ENCODE results near the gene CATSPERZ.

The CATSPERZ gene

DNA sequence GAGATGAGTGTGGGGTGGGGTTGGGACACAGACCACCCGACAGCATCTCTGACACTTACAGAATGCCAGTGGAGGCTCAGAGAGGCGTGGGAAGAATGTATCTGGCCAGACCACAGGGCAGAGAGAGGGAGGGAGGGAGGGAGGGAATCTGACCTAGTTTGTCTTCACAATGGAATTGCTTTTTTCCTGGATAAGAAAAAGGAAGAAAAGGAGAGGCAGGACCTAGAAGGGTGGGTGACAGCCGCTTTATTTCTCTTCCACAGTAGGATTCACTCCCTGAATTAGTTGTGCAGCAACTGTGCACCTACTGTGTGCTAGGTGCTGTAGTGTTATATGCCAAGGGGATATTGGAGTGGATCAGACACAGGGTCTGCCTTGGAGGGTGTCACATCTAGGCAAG lies 5.4 kb upstream of the CATSPERZ start:
- no peaks in the 10 kb centered on the region for H3K9me3 ChIP-seq
- no peak overlapping the region for H3K27ac ChIP-seq
- TF ChIP-seq, protein P1, sequence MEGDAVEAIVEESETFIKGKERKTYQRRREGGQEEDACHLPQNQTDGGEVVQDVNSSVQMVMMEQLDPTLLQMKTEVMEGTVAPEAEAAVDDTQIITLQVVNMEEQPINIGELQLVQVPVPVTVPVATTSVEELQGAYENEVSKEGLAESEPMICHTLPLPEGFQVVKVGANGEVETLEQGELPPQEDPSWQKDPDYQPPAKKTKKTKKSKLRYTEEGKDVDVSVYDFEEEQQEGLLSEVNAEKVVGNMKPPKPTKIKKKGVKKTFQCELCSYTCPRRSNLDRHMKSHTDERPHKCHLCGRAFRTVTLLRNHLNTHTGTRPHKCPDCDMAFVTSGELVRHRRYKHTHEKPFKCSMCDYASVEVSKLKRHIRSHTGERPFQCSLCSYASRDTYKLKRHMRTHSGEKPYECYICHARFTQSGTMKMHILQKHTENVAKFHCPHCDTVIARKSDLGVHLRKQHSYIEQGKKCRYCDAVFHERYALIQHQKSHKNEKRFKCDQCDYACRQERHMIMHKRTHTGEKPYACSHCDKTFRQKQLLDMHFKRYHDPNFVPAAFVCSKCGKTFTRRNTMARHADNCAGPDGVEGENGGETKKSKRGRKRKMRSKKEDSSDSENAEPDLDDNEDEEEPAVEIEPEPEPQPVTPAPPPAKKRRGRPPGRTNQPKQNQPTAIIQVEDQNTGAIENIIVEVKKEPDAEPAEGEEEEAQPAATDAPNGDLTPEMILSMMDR (IDR thresholded peaks at IDR 0.05) = no peak
- H3K4me1 ChIP-seq (ENCODE audit: control insufficient read depth in 1 of 2, insufficient read depth in 1 of 2, low read depth in 1 of 2, low read length in 1 of 2) = peaks cover 4 to 28% of the 10 kb centered on the region in 2 experiments
- no peaks in the 10 kb centered on the region for H3K36me3 ChIP-seq
- peaks cover 100% of the 10 kb centered on the region for H3K27me3 ChIP-seq
- no peak overlapping the region for H3K4me3 ChIP-seq (ENCODE audit: low read depth in 1 of 2, low read length in 1 of 2)

- Histone ChIP-seq H3K9me3 (no peaks in the 10 kb centered on the region), H3K27me3 (peaks cover 100% of the 10 kb centered on the region), H3K27ac (no peak overlapping the region), H3K36me3 (no peaks in the 10 kb centered on the region), H3K4me1 (ENCODE audit: control insufficient read depth in 1 of 2, insufficient read depth in 1 of 2, low read depth in 1 of 2, low read length in 1 of 2) (peaks cover 14 to 38% of the 10 kb centered on the region in 2 experiments), H3K4me3 (ENCODE audit: low read depth in 1 of 2, low read length in 1 of 2) (no peak overlapping the region)
- TF ChIP-seq, protein P1 (IDR thresholded peaks at IDR 0.05) = no peak
Measured at GRCh38 chr11:64295760-64296159, 4.4 kb upstream of the CATSPERZ start.

DNA sequence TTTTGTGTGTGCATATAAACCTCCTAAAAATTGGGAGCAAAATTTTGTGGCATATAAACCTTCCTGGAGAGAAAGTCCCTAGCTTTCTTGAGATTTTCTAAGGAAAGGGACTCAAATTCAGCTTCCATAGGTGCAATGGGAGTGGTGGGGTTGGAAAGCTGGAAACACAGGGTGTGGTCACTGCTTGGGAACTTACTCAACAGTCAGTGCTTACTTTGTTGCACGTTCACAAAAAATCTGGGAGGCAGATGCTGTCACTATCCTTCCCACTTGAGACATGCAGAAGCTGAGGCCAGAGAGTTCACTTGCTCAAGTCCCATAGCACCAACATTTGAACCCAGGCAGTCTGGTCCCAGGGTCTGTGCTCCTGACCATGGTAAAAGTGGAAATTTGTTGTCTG lies 3.9 kb upstream of the CATSPERZ start:
- Histone ChIP-seq H3K27ac (no peak overlapping the region), H3K4me3 (ENCODE audit: low read depth in 1 of 2, low read length in 1 of 2) (no peak overlapping the region), H3K9me3 (no peaks in the 10 kb centered on the region), H3K27me3 (peaks cover 98% of the 10 kb centered on the region), H3K36me3 (no peaks in the 10 kb centered on the region), H3K4me1 (ENCODE audit: control insufficient read depth in 1 of 2, insufficient read depth in 1 of 2, low read depth in 1 of 2, low read length in 1 of 2) (peaks cover 16 to 37% of the 10 kb centered on the region in 2 experiments)
- TF ChIP-seq, protein P1 (IDR thresholded peaks at IDR 0.05) = no peak

DNA sequence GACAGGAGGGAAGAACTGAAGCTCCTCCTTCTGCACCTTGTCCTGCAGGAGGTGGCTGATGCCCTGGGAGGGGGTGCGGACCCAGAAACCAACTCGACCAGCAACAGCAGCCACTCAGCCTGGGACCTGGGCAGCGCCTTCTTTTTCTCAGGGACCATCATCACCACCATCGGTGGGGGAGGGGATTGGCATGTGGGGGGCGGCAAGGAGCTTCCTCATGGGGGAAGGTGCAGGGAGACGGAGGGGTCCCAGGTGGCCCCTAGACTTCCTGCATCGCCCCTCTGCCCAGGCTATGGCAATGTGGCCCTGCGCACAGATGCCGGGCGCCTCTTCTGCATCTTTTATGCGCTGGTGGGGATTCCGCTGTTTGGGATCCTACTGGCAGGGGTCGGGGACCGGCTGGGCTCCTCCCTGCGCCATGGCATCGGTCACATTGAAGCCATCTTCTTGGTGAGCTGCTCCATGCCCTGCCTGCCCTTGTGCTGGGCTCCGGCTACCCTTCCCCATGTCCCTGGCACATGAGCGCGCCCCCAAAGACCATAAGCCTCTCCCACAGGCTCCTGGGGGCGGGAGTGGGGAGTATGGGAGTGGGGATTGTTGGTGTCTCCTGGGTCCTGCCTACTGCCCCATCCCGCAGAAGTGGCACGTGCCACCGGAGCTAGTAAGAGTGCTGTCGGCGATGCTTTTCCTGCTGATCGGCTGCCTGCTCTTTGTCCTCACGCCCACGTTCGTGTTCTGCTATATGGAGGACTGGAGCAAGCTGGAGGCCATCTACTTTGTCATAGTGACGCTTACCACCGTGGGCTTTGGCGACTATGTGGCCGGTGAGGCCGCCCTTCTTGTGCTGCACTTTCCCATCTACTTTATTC lies 3.1 kb upstream of the CATSPERZ start:
- Histone ChIP-seq H3K27me3 (peaks cover 97% of the 10 kb centered on the region), H3K36me3 (no peaks in the 10 kb centered on the region), H3K4me3 (ENCODE audit: low read depth in 1 of 2, low read length in 1 of 2) (no peak overlapping the region), H3K4me1 (ENCODE audit: control insufficient read depth in 1 of 2, insufficient read depth in 1 of 2, low read depth in 1 of 2, low read length in 1 of 2) (peaks cover 20 to 34% of the 10 kb centered on the region in 2 experiments), H3K27ac (no peak overlapping the region), H3K9me3 (no peaks in the 10 kb centered on the region)
- TF ChIP-seq, protein P1 (IDR thresholded peaks at IDR 0.05) = no peak

GRCh38 chr11:64297699-64298358 lies 2.3 kb upstream of the CATSPERZ start:
- no peak overlapping the region for H3K4me3 ChIP-seq (ENCODE audit: low read depth in 1 of 2, low read length in 1 of 2)
- no peaks in the 10 kb centered on the region for H3K36me3 ChIP-seq
- TF ChIP-seq, protein P1 (IDR thresholded peaks at IDR 0.05) = no peak
- no peaks in the 10 kb centered on the region for H3K9me3 ChIP-seq
- no peak overlapping the region for H3K27ac ChIP-seq
- peaks cover 95% of the 10 kb centered on the region for H3K27me3 ChIP-seq
- peaks cover 20 to 27% of the 10 kb centered on the region in 2 experiments for H3K4me1 ChIP-seq (ENCODE audit: control insufficient read depth in 1 of 2, insufficient read depth in 1 of 2, low read depth in 1 of 2, low read length in 1 of 2)

Data from neutrophil (primary cell).